Fibroblast of skin of left biceps (primary cell): ENCODE data around the gene SPNS3.

ENCODE experiments used
- DNase-seq, 2 experiments: peaks; one replicate each; pipeline ENCODE4 v3.0.0-alpha.2; 2013; ENCODE audit warnings: low read depth in 2 of 2

Gene SPNS3, protein sequence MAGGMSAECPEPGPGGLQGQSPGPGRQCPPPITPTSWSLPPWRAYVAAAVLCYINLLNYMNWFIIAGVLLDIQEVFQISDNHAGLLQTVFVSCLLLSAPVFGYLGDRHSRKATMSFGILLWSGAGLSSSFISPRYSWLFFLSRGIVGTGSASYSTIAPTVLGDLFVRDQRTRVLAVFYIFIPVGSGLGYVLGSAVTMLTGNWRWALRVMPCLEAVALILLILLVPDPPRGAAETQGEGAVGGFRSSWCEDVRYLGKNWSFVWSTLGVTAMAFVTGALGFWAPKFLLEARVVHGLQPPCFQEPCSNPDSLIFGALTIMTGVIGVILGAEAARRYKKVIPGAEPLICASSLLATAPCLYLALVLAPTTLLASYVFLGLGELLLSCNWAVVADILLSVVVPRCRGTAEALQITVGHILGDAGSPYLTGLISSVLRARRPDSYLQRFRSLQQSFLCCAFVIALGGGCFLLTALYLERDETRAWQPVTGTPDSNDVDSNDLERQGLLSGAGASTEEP

DNA sequence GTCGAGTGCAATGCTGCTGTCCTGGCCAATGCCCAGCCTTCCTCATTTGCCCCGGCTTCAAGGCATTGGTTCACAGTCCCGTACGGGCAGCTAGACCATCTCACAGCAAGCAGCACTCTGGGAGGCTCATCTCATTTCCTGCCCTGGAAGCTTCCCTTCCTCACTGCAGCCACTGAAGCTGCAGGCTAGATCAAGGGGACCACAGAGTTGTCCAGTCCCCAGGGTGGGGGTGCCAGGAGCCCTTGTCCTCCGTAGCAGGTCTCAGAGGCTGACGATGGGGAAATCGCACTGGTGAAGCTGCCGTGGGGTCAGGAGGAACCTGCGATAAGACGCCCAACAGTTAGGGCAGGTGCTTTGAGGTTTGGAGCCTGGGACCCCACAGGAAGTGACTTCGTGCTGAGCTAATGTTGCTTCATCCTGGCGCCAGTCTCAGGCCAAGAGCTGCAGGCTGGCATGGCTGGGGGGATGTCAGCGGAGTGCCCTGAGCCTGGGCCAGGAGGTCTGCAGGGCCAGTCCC lies at the start of gene SPNS3:
TSS of gene SPNS3 (plus strand) at position 426 of the 517 bp plus-strand sequence. CDS start at position 454, 28 bp downstream.
- DNase-seq = no peak

DNA sequence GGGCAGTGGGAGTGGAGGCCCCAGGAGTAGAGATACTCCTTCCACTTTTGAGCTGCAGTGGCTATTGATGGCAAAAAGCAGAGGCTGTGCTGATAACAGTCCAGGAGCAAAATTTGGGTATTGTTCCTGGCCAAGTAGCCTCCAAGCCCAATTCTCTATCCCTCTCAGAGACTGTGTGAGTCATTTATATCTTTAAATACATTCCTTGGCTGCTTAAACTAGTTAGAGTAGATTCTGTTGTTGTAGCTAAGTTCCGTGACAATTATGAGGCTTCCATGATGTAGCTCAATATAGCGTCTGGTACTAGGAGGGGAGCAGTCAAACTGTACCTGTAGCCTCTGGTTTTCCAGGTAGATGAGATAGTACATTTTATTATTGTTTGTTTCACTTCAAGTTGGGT lies 47.3 kb upstream of the SPNS3 start:
- no peak for DNase-seq

DNA sequence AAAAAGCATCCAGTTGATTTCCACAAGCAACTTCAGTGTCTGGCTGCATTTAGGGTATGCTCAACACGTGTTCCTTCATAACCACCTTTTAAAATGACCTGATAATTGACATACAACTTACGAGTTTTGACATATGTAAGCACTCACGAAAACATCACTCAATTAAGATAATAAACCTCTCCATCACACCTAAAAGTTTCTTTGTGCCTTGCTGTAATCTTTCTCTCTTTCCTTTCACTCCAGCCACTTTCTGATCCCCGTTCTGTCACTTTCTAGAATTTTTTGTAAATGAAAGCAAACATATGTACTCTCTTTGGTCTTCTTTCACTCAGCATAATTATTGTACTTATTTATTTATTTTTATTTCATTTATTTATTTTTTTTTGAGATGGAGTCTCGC lies 46.6 kb upstream of the SPNS3 start:
- no peak for DNase-seq

- no peak for DNase-seq
Observed at GRCh38 chr17:4389079-4389478, 44.7 kb upstream of the SPNS3 start.

DNA sequence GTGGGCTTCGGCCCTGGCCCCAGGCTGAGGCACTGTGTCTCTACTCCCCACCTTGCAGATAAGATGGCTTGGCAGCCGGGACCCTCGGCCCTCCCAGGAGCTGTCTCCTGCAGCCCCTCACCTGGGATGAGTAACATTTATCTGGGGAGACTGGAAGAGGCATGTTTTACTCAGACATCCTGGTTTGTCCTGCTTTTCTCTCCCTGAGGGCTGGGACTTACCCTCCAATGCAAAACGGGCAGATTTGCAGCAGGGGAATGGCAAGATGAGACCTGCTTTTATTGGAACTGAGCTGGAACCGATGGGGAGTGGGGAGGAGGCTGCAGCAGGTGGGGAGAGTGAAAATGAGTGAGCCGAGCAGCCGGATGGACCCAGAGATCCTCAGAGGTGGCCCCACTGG lies 39.9 kb upstream of the SPNS3 start:
- DNase-seq = no peak

DNA sequence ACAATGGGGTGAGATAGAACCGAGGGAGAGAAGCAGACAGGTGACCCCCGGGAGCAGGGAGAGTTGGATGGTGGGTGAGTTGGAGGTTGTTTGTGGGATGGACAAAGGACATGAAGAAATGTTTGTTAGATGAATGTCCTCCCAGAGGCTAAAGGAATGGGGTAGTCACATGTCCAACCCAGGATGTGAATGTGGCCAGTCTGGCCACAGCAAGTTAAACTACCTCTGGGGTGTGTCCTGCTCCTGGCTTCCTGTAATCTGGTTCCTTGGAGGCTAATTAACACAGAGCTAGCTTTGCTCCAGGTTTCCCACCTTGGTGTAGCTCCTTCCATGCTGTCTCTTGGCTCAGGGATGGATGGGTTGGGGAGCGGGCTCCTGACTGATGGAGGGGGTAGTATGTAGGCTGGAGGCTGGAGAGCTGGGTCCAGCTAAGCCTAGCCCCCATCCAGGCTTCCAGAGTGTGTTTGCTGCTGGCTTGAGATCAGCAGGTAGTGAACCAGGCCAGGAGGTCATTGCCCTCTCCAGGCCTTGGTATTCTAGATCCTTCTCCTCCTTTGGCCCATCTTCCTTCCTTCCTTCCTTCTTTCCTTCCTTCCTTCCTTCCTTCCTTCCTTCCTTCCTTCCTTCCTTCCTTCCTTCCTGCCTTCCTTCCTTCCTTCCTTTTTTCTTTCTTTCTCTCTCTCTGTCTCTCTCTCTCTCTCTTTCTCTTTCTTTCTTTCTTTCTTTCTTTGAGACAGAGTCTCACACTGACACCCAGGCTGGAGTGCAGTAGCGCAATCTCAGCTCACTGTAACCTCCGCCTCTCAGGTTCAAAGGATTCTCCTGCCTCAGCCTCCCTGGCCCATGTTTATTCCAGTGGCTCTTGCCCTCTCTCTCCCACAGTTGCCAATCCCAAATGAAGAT lies 39.3 kb upstream of the SPNS3 start:
- DNase-seq = no peak

GRCh38 chr17:4395111-4395478 lies 38.6 kb upstream of the SPNS3 start:
- no peak for DNase-seq

- DNase-seq = no peak
Observed at GRCh38 chr17:4397840-4398239, 35.9 kb upstream of the SPNS3 start.

DNA sequence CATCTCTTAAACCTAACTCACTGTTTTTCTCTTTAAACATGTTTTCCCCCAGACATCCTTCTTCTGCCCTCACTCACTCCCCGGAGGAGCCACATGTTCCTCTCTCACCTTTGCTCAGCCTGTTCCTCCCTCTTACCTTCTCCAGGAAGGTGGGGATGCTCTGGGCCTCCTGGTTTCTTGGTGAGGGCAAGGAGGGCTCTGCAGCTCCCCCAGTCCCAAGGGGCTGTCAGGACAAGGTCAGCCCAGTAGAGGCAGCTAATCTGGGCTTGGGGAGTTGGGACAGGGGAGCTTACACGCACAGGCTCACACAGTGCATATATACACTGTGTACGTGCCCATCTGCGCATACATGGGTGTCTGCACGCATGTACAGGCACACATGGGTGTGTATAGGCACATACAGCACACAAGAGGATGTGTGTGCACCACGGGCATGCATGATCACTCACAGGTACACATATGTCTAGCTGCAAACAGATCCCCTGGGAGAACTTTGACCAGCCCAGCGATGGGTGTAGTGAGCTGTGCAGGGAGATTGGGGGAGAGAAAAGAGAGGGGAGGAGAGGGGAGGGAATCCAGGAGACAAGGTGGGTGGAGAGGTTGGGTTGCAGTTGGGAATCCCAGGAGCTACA lies 28.6 kb upstream of the SPNS3 start:
- no peak for DNase-seq

- no peak for DNase-seq
Observed at GRCh38 chr17:4405699-4406098, 28.0 kb upstream of the SPNS3 start.

DNA sequence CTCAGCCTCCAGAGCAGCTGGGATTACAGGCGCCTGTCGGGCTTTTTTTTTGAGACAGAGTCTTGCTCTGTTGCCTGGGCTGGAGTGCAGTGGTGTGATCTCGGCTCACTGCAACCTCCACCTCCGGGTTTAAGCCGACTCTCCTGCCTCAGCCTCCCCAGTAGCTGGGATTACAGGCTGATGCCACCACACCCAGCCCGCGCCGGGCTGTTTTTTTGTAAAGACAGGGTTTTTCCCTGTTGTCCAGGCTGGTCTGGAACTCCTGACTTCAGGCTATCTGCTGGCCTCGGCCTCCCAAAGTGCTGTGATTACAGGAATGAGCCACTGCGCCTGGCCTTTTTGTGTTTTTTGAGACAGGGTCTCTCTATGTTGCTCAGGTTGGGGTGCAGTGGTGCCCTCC lies 27.4 kb upstream of the SPNS3 start:
- no peak for DNase-seq

DNA sequence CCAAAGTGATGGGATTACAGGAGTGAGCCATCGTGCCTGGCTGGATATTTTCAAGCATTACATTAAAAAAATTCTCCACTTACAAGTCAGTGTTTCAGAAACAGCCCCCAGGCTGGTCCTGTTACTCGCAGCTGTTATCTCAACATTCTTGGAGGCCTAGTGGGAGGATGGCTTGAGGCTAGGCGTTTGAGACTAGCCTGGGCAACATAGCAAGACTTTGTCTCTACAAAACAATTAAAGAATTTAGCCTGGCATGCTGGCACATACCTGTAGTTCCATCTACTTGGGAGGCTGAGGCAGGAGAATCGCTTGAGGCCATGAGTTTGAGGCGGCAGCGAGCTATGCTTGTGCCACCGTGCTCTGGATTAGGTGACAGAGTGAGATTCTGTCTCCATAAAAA lies 26.5 kb upstream of the SPNS3 start:
- DNase-seq = no peak

DNA sequence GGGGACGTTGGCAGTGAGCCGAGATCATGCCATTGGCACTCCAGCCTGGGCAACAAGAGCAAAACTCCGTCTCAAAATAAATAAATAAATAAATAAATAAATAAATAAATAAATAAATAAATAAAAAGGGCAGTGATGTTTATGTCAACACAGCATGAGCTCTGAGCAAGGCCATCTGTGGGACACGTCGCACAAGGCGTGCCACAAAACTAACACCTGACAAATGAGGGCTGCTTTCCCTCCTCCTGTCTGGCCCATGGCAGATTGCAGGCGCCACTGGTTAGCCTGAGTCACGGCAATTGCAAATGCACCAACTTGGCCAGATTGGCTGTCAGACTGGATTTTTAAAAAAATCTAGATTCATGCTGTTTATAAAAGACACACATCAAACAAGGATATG lies 25.9 kb upstream of the SPNS3 start:
- no peak for DNase-seq

DNA sequence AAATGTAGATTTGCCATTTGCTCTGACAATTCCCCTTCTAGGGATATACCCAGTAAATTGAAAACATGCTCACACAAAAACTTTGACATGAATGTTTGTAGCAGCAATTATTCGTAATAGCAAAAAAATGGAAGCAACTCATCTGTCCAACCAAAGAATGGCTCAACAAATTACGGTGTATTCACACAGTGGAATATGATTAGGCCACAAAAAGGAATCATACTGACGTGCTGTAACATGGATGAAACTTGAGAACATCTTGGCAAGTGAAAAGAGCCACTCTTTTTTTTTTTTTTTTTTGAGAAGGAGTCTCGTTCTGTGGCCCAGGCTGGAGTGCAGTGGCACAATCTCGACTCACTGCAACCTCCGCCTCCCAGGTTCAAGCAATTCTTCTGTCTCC lies 24.1 kb upstream of the SPNS3 start:
- DNase-seq = peak in 1 of 2 experiments; percentile 12

GRCh38 chr17:4411201-4411600 lies 22.5 kb upstream of the SPNS3 start:
- DNase-seq = no peak

DNA sequence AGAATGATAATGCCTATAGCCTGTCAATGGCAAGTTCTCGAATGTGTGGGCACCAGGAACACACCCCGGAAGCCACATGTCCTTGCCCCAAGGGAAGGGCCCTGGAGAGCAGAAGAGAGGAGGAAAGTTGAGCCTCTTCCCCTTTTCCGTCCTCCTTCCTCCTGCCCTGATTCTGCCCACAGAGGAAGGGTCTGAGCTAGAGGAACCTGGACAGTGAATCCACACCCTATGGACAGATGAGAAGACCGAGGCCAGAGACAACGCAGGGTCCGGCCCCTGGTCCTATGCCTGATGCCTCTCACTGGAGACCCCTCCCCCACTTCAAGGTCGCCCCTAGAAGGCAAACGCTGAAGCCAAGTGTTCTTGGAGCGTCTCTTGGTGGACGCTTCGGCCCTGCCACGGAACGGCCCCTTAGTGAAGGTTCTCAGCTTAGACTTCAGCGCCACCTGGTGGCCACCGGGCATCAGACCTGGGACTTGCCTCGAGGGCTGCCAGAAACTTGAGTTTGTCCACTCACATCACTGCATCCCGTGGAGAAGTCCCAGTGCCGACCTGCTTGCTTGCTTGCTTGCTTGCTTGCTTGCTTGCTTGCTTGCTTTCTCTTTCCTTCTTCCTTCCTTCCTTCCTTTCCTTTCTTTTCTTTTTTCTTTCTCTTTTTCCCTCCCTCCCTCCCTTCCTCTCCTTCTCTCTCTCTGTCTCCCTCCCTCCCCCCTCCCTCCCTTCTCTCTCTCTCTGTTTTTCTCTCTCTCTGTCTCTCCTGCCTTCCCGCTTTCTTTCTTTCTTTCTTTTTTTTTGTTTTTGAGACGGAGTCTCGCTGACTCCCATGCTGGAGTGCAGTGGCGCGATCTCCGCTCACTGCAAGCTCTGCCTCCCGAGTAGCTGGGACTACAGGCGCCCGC lies 20.6 kb upstream of the SPNS3 start:
- DNase-seq = peak; percentile 56 to 60

- no peak for DNase-seq
Observed at GRCh38 chr17:4417129-4417667, 16.5 kb upstream of the SPNS3 start.

DNA sequence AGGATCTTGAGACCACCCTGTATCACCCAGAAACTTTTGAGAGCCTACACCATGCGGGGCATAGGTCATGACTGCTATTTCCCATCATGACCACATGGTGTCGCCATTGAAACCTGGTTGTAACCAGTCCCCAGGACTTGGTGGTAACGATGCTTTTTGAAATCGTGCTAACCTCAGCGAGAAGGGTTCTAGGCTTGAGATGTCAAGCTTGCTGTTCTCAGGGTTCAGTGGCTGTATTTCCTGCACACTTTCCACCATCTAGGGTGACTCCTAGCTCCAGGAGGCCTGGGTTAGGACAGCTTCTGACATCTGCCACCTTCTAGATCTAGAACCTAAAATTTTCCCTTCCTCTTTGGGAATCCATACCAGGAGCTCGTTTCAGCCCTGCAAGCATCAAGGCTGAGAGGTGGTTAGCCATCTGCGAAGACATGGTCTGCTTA lies 13.0 kb upstream of the SPNS3 start:
- DNase-seq = peak in 1 of 2 experiments; percentile 14

GRCh38 chr17:4422864-4423263 lies 10.9 kb upstream of the SPNS3 start:
- DNase-seq = no peak

GRCh38 chr17:4425398-4425797 lies 8.3 kb upstream of the SPNS3 start:
- DNase-seq = no peak
